ENCODE measurements around the gene KRT23.

The KRT23 gene, protein sequence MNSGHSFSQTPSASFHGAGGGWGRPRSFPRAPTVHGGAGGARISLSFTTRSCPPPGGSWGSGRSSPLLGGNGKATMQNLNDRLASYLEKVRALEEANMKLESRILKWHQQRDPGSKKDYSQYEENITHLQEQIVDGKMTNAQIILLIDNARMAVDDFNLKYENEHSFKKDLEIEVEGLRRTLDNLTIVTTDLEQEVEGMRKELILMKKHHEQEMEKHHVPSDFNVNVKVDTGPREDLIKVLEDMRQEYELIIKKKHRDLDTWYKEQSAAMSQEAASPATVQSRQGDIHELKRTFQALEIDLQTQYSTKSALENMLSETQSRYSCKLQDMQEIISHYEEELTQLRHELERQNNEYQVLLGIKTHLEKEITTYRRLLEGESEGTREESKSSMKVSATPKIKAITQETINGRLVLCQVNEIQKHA

DNA sequence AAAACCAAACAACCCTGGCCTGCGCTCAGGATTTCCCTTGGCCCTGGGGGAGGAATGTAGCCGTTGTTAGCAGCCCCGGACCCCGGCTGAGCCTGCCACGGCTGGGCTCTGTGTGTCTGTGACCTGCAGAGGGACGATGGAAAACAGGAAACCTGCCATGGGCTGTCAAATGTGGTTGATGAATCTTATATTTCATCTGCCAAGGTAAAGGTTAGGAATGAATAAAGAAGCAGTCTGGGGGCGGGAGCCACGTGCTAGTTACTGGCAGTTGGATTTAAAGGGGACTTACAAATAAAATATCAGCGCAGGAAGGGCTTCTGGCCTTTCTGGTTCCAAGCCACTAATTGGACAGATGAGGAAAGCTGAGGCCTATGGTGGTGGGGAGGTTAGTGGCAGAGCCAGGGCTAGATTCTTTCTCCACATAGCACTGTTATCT, at the start of gene KRT23:
Gene KRT23, minus strand, starts transcription at position 263 of the 436 bp plus-strand sequence. CDS start 1,043 bp downstream, outside the sequence.
- H3K4me3 Mint-ChIP-seq: no peak within 1 kb of the TSS
- intact Hi-C loops (cut with micrococcal nuclease): no loop called here
- no peak within 1 kb of the TSS for H3K27ac Mint-ChIP-seq
- H3K27me3 Mint-ChIP-seq: peaks cover 6% of the 10 kb centered on the region
- H3K36me3 Mint-ChIP-seq (ENCODE audit: low read depth): no peaks in the 10 kb centered on the region
- H3K9me3 Mint-ChIP-seq: peaks cover 5% of the 10 kb centered on the region
- H3K4me1 Mint-ChIP-seq (ENCODE audit: low read depth): peaks cover 15% of the 10 kb centered on the region

DNA sequence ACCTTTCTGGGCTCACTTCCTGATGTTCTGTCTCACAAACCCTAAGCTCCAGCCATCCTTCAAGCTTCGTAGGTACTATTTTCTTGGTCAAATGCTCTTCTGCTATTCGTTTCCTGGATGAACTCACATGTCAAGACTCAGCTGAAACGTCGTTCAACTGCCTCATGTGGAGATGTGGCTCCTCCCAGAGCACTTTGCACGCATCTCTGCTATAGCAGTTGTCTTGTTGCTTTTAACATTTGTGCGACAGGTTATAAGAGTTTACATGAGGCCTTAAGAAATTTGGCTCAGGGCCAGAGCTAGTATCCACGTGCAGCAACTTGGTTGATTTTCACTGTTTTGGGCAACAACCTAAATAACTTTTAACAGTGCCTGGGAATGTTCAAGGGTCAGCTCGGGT, 49.5 kb upstream of the KRT23 start:
- intact Hi-C loops (cut with micrococcal nuclease): no loop called here
- Mint-ChIP-seq H3K27me3 (peaks cover 16% of the 10 kb centered on the region), H3K9me3 (no peaks in the 10 kb centered on the region), H3K27ac (no peak overlapping the region), H3K36me3 (ENCODE audit: low read depth) (no peaks in the 10 kb centered on the region), H3K4me3 (no peak overlapping the region), H3K4me1 (ENCODE audit: low read depth) (peaks cover 11% of the 10 kb centered on the region)

DNA sequence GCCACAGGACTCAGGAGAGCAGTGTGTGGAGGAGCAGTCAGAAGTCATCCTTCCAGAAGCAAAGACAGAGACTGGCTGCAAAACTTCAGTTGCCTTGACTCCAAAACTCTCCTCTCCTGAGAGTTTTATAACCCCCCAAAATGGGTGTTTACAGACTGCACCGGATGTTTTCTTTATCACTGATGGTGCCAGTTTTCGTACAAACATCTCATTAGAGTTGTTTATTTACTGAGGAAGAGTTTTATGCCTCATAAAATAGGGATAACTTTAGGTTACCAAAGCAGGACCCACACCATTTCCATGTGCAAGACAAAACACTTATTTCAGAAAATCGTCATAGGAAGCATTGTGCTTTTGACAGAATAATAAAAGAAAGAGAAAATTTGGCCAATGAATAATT, 46.8 kb upstream of the KRT23 start, which contains the start of gene KRT40:
Gene KRT40, minus strand, starts transcription at position 101 of the 400 bp plus-strand sequence. Its CDS starts 53 bp downstream, at position 48.
- H3K9me3 Mint-ChIP-seq: no peaks in the 10 kb centered on the region
- peaks cover 11% of the 10 kb centered on the region for H3K4me1 Mint-ChIP-seq (ENCODE audit: low read depth)
- H3K27me3 Mint-ChIP-seq: peaks cover 14% of the 10 kb centered on the region
- H3K4me3 Mint-ChIP-seq: no peak within 1 kb of the TSS
- H3K36me3 Mint-ChIP-seq (ENCODE audit: low read depth): no peaks in the 10 kb centered on the region
- H3K27ac Mint-ChIP-seq: no peak within 1 kb of the TSS
- intact Hi-C loops (cut with micrococcal nuclease): no loop called here

DNA sequence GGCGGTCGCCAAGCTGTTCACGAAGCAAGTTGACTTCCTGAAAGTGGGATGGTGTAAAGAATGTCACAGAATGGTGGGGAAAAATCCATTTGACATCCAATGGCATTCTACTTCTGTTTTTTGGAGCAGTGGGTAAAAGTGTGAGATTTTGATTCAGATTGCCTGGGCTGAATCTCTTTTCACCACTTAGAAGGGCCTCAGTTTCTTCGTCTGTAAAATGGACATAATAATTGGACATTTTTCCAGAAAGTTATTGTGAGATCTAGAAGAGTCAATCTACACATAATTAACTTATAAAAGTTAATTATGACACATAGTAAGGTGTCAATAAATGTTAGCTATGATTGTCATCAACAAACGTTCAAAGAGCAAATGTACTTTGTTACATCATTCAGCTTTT, 43.7 kb upstream of the KRT23 start:
- H3K9me3 Mint-ChIP-seq: no peaks in the 10 kb centered on the region
- intact Hi-C loops (cut with micrococcal nuclease): no loop called here
- H3K4me1 Mint-ChIP-seq (ENCODE audit: low read depth): no peaks in the 10 kb centered on the region
- H3K27me3 Mint-ChIP-seq: peaks cover 14% of the 10 kb centered on the region
- H3K4me3 Mint-ChIP-seq: no peak overlapping the region
- H3K36me3 Mint-ChIP-seq (ENCODE audit: low read depth): no peaks in the 10 kb centered on the region
- no peak overlapping the region for H3K27ac Mint-ChIP-seq

DNA sequence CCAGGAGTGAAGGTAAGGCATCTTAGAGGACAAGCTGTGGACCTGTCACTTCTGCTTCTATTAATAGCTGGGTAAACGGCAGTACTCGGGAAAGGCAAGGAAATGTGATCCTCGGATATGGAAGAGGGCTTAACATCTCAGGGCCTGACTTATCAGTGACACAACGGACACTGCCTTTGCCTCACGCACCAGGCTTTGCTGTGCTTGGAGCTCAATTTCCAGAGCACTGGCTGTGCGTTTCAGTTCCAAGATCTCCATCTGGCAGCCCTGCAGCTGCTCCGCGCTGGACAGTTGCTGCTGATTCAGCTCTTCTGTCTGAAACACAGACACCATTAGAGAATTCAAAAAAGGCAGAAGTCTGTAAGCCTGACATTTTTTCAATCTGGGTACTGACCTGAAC, 43.1 kb upstream of the KRT23 start:
- Mint-ChIP-seq H3K4me1 (ENCODE audit: low read depth) (no peaks in the 10 kb centered on the region), H3K9me3 (no peaks in the 10 kb centered on the region), H3K27ac (no peak overlapping the region), H3K27me3 (peaks cover 17% of the 10 kb centered on the region), H3K4me3 (no peak overlapping the region), H3K36me3 (ENCODE audit: low read depth) (no peaks in the 10 kb centered on the region)
- intact Hi-C loops (cut with micrococcal nuclease): no loop called here

DNA sequence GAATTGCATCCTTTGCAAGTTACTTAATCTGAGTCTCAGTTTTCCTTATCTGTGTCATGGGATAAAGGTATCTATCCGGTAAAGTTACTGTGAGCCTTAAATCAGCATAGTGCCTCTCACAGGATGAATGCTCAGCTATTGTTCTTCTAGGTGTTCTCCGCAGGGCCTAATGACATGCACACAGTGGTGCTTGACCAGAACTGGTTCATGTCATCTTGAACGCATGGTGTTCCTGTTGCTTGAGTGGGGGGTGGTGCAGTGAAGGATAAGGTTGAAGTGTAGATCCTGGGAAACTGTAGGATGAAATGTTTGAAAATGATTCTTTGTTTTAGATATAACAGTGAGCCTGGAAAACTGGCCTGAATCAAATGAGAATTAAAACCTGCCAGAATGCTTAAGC, 42.7 kb upstream of the KRT23 start:
- H3K36me3 Mint-ChIP-seq (ENCODE audit: low read depth): no peaks in the 10 kb centered on the region
- no peaks in the 10 kb centered on the region for H3K4me1 Mint-ChIP-seq (ENCODE audit: low read depth)
- no peak overlapping the region for H3K27ac Mint-ChIP-seq
- intact Hi-C loops (cut with micrococcal nuclease): no loop called here
- no peak overlapping the region for H3K4me3 Mint-ChIP-seq
- H3K27me3 Mint-ChIP-seq: peaks cover 21% of the 10 kb centered on the region
- H3K9me3 Mint-ChIP-seq: no peaks in the 10 kb centered on the region

DNA sequence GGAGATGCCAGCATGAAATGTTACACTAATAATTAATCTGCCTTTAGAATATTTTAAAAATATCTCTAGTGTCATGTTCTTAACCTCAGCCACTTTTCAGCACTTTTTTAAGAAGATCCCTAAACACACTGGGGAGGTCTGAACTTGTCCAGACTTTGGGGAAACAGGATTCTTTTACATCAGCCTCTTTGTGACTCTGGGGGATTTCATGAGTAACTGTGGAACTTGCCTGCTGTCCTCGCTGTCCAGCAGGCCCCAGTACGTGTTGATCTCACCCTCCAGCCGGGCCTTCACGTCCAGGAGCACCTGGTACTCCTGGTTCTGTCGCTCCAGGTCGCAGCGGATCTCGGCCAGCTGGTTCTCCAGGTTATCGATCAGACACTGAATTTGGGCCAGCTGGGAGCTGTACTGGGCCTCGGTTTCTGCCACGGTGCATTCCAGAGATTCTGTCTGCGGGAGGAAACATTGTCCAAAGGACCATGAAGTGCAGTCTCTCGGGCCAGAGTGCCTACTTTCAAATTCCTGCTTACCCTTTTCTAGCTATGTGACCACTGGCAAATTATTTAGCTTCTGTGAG, 41.2 kb upstream of the KRT23 start:
- Mint-ChIP-seq H3K27me3 (peaks cover 20% of the 10 kb centered on the region), H3K27ac (no peak overlapping the region), H3K9me3 (no peaks in the 10 kb centered on the region), H3K4me1 (ENCODE audit: low read depth) (no peaks in the 10 kb centered on the region), H3K4me3 (no peak overlapping the region), H3K36me3 (ENCODE audit: low read depth) (no peaks in the 10 kb centered on the region)
- intact Hi-C loops (cut with micrococcal nuclease): no loop called here

DNA sequence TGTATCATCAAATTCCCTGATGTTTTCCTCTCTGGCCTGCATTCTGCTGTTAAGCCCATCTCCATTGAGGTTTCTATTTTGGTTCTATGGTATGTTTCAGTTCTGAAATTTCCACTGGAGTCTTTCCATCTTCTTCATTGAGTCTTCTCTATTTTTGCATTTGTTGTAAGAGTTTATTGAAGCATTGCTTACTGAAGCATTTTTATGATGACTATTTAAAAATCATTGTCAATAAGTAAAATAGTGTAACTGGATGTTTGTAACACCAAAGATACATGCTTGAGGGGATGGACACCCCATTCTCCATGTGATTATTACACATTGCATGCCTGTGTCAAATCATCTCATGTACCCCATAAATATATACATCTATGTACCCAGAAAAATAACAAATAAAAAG, 38.1 kb upstream of the KRT23 start:
- Mint-ChIP-seq H3K27ac (no peak overlapping the region), H3K4me1 (ENCODE audit: low read depth) (no peaks in the 10 kb centered on the region), H3K9me3 (no peaks in the 10 kb centered on the region), H3K27me3 (peaks cover 22% of the 10 kb centered on the region), H3K36me3 (ENCODE audit: low read depth) (no peaks in the 10 kb centered on the region), H3K4me3 (no peak overlapping the region)
- intact Hi-C loops (cut with micrococcal nuclease): no loop called here

DNA sequence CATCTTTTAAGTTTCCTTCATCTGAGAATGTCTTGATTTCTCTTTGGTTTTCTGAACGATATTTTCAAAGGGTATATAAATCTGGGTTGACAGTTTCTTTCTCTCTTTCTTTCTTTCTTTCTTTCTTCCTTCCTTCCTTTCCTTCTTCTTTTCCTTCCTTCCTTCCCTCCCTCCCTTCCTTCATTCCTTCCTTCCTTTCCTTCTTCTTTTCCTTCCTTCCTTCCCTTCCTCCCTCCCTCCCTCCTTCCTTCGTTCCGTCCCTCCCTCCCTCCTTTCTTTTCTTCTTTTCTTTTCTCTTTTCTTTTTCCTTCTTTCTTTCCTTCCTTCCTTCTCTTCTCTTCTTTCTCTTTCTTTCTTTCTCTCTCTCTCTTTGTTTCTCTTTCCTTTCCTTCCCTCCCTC, 36.9 kb upstream of the KRT23 start:
- intact Hi-C loops (cut with micrococcal nuclease): no loop called here
- peaks cover 22% of the 10 kb centered on the region for H3K27me3 Mint-ChIP-seq
- H3K27ac Mint-ChIP-seq: no peak overlapping the region
- H3K9me3 Mint-ChIP-seq: no peaks in the 10 kb centered on the region
- H3K4me3 Mint-ChIP-seq: no peak overlapping the region
- H3K4me1 Mint-ChIP-seq (ENCODE audit: low read depth): no peaks in the 10 kb centered on the region
- no peaks in the 10 kb centered on the region for H3K36me3 Mint-ChIP-seq (ENCODE audit: low read depth)

DNA sequence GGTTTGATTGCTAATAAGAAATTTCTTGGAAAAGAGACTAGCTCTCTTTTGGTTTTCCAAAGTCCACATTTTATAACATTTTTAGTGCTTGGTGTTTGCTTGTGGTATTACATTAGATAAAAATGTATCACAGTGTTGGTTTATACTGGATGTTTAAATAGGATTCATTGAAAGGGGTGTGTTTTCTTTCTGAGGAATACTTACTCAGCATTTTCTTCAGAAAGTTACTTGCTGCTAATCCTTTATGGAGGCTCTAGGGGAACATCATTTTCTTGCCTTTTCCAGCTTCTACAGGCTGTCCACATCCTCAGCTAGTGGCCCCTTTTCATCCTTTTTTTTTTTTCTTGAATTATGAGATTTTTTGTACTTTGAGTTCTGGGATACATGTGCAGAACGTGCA, 30.1 kb upstream of the KRT23 start:
- H3K4me1 Mint-ChIP-seq (ENCODE audit: low read depth): no peaks in the 10 kb centered on the region
- no peak overlapping the region for H3K4me3 Mint-ChIP-seq
- H3K36me3 Mint-ChIP-seq (ENCODE audit: low read depth): no peaks in the 10 kb centered on the region
- no peak overlapping the region for H3K27ac Mint-ChIP-seq
- intact Hi-C loops (cut with micrococcal nuclease): no loop called here
- H3K9me3 Mint-ChIP-seq: peaks cover 8% of the 10 kb centered on the region
- H3K27me3 Mint-ChIP-seq: peaks cover 8% of the 10 kb centered on the region

DNA sequence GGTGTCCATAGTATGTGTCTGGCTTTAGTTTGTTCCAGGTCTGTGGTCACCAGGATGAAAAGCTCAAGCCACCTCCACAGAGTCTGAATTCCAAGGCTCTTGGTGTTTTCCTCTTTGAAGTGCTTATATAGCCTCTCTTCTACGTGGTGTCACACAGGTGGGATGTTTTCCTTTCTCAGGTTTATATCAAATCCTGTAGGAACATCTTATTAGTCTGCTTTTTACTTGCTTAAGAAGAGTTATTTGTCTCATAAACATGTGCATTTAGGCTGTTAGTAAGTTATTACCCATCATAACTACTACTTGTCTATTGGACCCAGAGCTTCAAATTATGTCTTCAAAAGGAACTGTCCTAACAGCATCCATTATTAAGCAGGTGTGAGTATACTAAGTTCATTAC, 29.4 kb upstream of the KRT23 start, which contains the start of gene KRT39:
Gene KRT39, minus strand, starts transcription at position 101 of the 400 bp plus-strand sequence. Its CDS starts 92 bp downstream, at position 9.
- intact Hi-C loops (cut with micrococcal nuclease): no loop called here
- H3K4me1 Mint-ChIP-seq (ENCODE audit: low read depth): no peaks in the 10 kb centered on the region

DNA sequence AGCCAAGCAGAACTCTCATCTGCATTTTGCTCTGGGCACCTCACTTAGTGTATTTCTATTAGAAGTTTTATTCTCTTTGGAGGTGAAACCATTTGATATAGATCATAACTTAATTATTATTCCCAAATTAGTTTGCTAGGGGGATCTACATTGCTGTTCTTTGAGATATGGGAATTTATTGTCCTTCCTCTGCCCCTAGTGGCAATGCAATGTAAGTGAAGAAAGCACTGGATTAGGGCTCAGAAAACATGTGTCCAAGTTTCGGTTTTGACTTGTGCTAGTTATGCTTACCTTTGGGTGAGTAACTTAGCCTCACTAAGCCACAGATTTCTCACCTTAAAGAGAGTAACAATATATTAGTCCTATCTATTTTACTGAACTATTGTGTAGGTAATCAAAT, 26.4 kb upstream of the KRT23 start:
- H3K4me1 Mint-ChIP-seq (ENCODE audit: low read depth): no peaks in the 10 kb centered on the region
- H3K27ac Mint-ChIP-seq: no peak overlapping the region
- intact Hi-C loops (cut with micrococcal nuclease): no loop called here
- peaks cover 8% of the 10 kb centered on the region for H3K9me3 Mint-ChIP-seq
- H3K27me3 Mint-ChIP-seq: peaks cover 4% of the 10 kb centered on the region
- H3K4me3 Mint-ChIP-seq: no peak overlapping the region
- no peaks in the 10 kb centered on the region for H3K36me3 Mint-ChIP-seq (ENCODE audit: low read depth)

More for the DNA sequence above, 29.4 kb upstream of the KRT23 start, which contains the start of gene KRT39:
- no peaks in the 10 kb centered on the region for H3K36me3 Mint-ChIP-seq (ENCODE audit: low read depth)
- peaks cover 3% of the 10 kb centered on the region for H3K27me3 Mint-ChIP-seq
- H3K27ac Mint-ChIP-seq: no peak within 1 kb of the TSS
- peaks cover 8% of the 10 kb centered on the region for H3K9me3 Mint-ChIP-seq
- no peak within 1 kb of the TSS for H3K4me3 Mint-ChIP-seq

DNA sequence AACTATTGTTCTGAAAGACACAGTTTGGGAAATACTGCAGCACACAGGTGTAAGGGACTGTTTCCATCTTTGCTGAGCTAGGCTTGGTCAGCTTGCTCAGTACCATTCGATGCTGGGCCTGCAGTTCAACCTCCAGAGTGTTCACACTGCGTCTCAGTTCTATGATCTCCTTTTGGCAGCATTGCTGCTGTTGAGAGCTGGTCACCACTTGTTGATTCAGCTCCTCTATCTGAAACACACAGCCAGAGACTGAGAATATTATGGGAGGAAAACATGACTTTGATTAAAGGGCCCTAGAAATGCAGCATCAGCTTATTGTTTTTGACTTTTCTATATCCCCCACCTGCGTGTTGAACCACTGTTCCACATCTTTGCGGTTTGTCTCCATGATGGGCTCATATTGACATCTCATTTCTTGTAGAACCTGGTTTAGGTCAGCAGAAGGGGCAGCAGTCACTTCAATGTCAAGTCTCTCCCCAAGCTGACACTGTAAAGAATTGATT, 24.7 kb upstream of the KRT23 start:
- intact Hi-C loops (cut with micrococcal nuclease): no loop called here
- no peaks in the 10 kb centered on the region for H3K4me1 Mint-ChIP-seq (ENCODE audit: low read depth)
- peaks cover 4% of the 10 kb centered on the region for H3K27me3 Mint-ChIP-seq
- H3K27ac Mint-ChIP-seq: no peak overlapping the region
- no peaks in the 10 kb centered on the region for H3K36me3 Mint-ChIP-seq (ENCODE audit: low read depth)
- peaks cover 8% of the 10 kb centered on the region for H3K9me3 Mint-ChIP-seq
- H3K4me3 Mint-ChIP-seq: no peak overlapping the region

DNA sequence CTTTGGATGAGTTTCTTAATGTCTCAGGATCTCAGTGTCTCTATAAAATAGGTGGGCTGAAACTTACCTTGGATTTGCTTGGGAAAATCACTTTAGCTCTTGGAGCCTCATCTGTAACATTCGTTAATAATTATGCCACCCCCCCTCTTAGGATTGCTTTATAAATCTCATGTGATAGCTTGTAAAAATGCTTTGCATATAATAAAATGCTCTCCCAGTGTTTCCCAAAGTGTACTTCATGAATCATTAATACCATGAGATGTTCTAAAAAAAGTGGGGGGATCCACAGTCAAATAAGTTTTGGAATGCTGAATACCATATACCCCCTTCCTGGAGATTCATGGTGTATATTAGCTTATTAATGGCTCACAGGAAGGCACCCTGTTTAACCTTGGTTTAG, 24.1 kb upstream of the KRT23 start:
- intact Hi-C loops (cut with micrococcal nuclease): no loop called here
- no peaks in the 10 kb centered on the region for H3K36me3 Mint-ChIP-seq (ENCODE audit: low read depth)

More for the DNA sequence above, 24.1 kb upstream of the KRT23 start:
- Mint-ChIP-seq H3K27me3 (peaks cover 4% of the 10 kb centered on the region), H3K9me3 (peaks cover 8% of the 10 kb centered on the region), H3K27ac (no peak overlapping the region), H3K4me1 (ENCODE audit: low read depth) (no peaks in the 10 kb centered on the region), H3K4me3 (no peak overlapping the region)
